Measurements from ENCODE around the gene STX8. TPM values are rescaled to one million over a fixed set of nuclear protein-coding genes. Genes with fewer than 3 reads are reported as not detected.

STX8 gene
- total RNA-seq, 4 donors from 2014 or later, result 22.0 to 67.3 (median 46.5) TPM

- intact Hi-C loops (cut with DNase I; ENCODE audit: low total_unique reads), result no loop called here
- no peak for TF ChIP-seq POLR2A (IDR thresholded peaks at IDR 0.05)
- no peak for TF ChIP-seq CTCF (IDR thresholded peaks at IDR 0.05)
- H3K27ac ChIP-seq, result no peak overlapping the region
- H3K36me3 ChIP-seq, result no peaks in the 10 kb centered on the region
- no peak for DNase-seq
- no peak overlapping the region for H3K4me3 ChIP-seq
- H3K27me3 ChIP-seq, result no peaks in the 10 kb centered on the region
- no peaks in the 10 kb centered on the region for H3K4me1 ChIP-seq
- no peaks in the 10 kb centered on the region for H3K9me3 ChIP-seq
These were observed 55.9 kb downstream of the STX8 start for GRCh38 chr17:9519583-9520272.

- Histone ChIP-seq H3K36me3 (no peaks in the 10 kb centered on the region), H3K27me3 (no peaks in the 10 kb centered on the region), H3K9me3 (no peaks in the 10 kb centered on the region), H3K4me3 (no peak overlapping the region), H3K4me1 (no peaks in the 10 kb centered on the region), H3K27ac (no peak overlapping the region)
- intact Hi-C loops (cut with DNase I; ENCODE audit: low total_unique reads), result no loop called here
- DNase-seq, result no peak
- TF ChIP-seq POLR2A (IDR thresholded peaks at IDR 0.05) (no peak), CTCF (IDR thresholded peaks at IDR 0.05) (no peak)
These were observed 58.2 kb downstream of the STX8 start for GRCh38 chr17:9517396-9517795.

GRCh38 chr17:9513266-9513665, 62.4 kb downstream of the STX8 start:
- Histone ChIP-seq H3K27ac (no peak overlapping the region), H3K36me3 (no peaks in the 10 kb centered on the region), H3K27me3 (no peaks in the 10 kb centered on the region), H3K9me3 (peaks cover 0 to 18% of the 10 kb centered on the region in 2 donors), H3K4me1 (no peaks in the 10 kb centered on the region), H3K4me3 (no peak overlapping the region)
- intact Hi-C loops (cut with DNase I; ENCODE audit: low total_unique reads), result no loop called here
- no peak for DNase-seq
- TF ChIP-seq CTCF (IDR thresholded peaks at IDR 0.05), result no peak
- TF ChIP-seq POLR2A (IDR thresholded peaks at IDR 0.05), result no peak

- Histone ChIP-seq H3K4me1 (no peaks in the 10 kb centered on the region), H3K27ac (no peak overlapping the region), H3K27me3 (no peaks in the 10 kb centered on the region), H3K9me3 (peaks cover 0 to 18% of the 10 kb centered on the region in 2 donors), H3K36me3 (no peaks in the 10 kb centered on the region), H3K4me3 (no peak overlapping the region)
- intact Hi-C loops (cut with DNase I; ENCODE audit: low total_unique reads), result no loop called here
- TF ChIP-seq POLR2A (IDR thresholded peaks at IDR 0.05), result no peak
- TF ChIP-seq CTCF (IDR thresholded peaks at IDR 0.05), result no peak
- no peak for DNase-seq
These were observed 63.1 kb downstream of the STX8 start for GRCh38 chr17:9512323-9513168.

GRCh38 chr17:9509236-9509816, 66.3 kb downstream of the STX8 start:
- Histone ChIP-seq H3K27me3 (no peaks in the 10 kb centered on the region), H3K4me1 (no peaks in the 10 kb centered on the region), H3K27ac (no peak overlapping the region), H3K9me3 (peaks cover 0 to 18% of the 10 kb centered on the region in 2 donors), H3K36me3 (no peaks in the 10 kb centered on the region), H3K4me3 (no peak overlapping the region)
- TF ChIP-seq POLR2A (IDR thresholded peaks at IDR 0.05) (no peak), CTCF (IDR thresholded peaks at IDR 0.05) (no peak)
- intact Hi-C loops (cut with DNase I; ENCODE audit: low total_unique reads), result no loop called here
- DNase-seq, result no peak
